Measurements from ENCODE around the gene FLNA.
A peak's percentile ranks its signal among the peaks of the same experiment; 100 is the strongest.
"Not testable (repeated sequence)": the region's sequence is repeated elsewhere in the genome, so short reads cannot be mapped to it uniquely, and the experiment has no call there.

Gene FLNA, protein sequence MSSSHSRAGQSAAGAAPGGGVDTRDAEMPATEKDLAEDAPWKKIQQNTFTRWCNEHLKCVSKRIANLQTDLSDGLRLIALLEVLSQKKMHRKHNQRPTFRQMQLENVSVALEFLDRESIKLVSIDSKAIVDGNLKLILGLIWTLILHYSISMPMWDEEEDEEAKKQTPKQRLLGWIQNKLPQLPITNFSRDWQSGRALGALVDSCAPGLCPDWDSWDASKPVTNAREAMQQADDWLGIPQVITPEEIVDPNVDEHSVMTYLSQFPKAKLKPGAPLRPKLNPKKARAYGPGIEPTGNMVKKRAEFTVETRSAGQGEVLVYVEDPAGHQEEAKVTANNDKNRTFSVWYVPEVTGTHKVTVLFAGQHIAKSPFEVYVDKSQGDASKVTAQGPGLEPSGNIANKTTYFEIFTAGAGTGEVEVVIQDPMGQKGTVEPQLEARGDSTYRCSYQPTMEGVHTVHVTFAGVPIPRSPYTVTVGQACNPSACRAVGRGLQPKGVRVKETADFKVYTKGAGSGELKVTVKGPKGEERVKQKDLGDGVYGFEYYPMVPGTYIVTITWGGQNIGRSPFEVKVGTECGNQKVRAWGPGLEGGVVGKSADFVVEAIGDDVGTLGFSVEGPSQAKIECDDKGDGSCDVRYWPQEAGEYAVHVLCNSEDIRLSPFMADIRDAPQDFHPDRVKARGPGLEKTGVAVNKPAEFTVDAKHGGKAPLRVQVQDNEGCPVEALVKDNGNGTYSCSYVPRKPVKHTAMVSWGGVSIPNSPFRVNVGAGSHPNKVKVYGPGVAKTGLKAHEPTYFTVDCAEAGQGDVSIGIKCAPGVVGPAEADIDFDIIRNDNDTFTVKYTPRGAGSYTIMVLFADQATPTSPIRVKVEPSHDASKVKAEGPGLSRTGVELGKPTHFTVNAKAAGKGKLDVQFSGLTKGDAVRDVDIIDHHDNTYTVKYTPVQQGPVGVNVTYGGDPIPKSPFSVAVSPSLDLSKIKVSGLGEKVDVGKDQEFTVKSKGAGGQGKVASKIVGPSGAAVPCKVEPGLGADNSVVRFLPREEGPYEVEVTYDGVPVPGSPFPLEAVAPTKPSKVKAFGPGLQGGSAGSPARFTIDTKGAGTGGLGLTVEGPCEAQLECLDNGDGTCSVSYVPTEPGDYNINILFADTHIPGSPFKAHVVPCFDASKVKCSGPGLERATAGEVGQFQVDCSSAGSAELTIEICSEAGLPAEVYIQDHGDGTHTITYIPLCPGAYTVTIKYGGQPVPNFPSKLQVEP (N-terminal part only)

DNA sequence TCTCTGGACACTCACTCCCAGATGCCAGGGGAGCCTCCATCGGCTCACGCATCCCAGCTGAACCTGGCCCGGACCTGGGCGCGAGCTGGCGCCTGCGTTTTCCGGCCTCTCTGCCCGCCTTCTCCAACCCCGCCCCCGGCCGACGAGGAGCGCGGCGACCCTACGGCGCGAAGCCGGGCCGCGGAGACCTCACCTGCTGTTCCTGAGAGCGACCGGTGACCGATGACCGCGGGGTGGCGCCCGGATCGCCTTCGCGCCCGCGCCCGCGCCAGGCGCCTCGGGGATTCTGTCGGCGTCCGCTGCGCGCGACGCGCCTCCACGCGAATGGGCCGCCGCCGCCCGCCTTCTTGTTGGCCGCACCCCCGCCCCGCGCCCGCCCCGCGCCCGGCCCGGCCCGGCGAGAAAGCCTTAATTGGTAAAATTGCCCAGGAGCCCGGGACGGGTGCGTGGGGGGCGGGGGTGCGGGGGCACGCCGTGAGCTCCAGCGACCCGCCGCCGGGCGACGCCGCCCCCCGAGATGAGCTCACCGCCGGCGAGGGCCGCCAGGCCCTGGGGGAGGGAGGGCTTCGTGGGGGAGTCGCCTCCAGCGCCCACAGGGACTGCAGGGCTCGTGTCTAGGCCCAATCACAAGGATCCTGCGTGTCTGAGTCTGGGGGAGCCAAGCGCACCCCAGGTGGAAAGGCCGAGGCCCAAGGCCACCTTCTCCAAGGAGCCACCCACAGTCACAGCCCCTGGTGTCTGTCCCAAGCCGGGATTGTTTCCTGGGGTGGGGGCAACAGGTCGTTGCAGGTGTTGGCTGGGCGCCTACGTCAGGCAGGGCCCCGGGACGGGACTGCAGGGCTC, at the start of gene FLNA:
Gene FLNA (minus strand): TSS at position 322 of the 843 bp plus-strand sequence. CDS start 3,389 bp downstream, outside the sequence.
- DNase-seq = no peak

GRCh38 chrX:154420402-154420756, 45.9 kb upstream of the FLNA start:
- DNase-seq = no peak

- DNase-seq = no peak
Measured at GRCh38 chrX:154419688-154420401, 45.4 kb upstream of the FLNA start.

- no peak for DNase-seq
Measured at GRCh38 chrX:154419189-154419588, 44.8 kb upstream of the FLNA start.

GRCh38 chrX:154417157-154417556, 42.7 kb upstream of the FLNA start:
- no peak for DNase-seq

- no peak for DNase-seq
Measured at GRCh38 chrX:154413142-154413541, 38.7 kb upstream of the FLNA start.

- DNase-seq = no peak
Measured at GRCh38 chrX:154412468-154412867, 38.0 kb upstream of the FLNA start.

- DNase-seq = peak; percentile 60
Measured at GRCh38 chrX:154411981-154412340, 37.5 kb upstream of the FLNA start.

GRCh38 chrX:154409222-154409871, 34.9 kb upstream of the FLNA start, which contains the start of gene DNASE1L1:
TSS of gene DNASE1L1 (minus strand) at chrX:154409254. CDS start at chrX:154405568, 3,686 bp downstream.
- peak; percentile 89 for DNase-seq

DNA sequence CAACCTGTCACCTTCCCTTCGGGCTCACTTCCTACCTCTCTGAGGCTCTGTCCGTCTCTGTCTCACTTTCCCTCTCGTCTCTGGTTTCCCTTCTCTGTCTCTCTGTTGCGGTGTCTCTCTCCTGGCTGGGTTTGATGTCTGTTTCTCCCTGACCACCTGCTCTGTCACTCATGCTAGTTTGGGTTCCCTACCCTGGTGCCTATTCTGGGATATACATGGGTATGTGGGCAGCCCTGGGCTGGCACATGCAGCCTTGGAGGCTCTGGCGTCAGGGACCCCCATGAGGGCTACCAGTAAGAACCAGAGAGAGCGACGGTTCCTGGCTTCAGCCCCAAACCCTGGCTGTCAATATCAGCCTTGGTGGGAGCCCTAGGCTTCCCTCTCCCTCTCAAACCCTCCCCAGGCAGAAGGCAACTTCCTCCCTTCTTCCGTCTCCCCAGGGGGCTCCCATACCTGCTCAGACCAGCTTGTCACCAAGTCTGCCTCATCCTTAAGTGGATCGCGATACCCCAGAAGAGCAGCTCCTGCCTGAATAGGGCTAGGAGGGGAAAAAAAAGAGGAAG, 34.3 kb upstream of the FLNA start:
- no peak for DNase-seq

DNA sequence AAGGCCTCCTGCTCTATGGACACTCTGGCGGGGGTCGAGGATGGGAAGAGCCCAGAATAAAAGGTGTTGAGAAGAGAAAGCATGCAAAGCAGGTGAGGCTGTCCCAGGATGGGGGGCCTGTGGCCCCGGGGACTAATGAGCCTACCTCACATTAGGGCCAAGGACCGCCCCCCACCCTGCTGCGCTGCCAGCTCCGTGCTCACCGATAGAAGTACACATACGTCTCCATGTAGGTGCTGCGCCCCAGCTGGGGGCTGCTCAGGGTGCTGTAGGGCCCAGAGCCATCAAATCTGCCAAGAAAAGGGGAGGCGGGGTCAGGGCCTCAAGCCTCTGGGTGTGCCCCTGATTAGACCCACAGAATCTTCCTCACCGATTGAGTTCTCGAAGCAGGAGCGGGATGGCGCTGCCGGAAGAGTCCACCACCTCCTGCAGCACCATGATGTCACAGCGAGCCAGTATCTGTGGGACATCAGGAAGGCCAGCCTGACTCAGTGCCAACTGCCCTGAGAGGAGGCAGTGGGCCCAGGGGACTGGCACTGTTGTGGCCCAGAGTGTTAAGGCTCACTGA, 30.3 kb upstream of the FLNA start:
- DNase-seq = no peak

GRCh38 chrX:154403858-154404257, 29.4 kb upstream of the FLNA start:
- no peak for DNase-seq

DNA sequence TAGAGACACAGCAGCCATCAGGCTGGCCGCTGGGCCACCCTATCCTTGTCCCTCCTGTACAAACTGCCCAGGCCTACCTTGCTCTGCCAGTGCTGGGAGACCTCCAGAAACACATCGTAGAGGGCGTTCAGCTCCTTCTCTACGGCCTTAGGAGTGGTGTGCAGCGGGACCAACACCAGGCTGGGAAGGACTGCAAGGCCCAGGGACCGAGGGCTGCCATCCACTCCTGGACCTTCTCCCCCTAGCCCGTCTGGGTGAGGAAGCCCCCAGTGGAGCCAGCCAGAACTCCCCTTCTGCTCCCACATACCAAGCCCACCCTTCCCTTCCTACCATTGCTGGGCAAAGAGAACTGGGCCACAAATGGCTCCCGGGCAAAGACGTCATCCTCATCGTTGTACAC, 28.8 kb upstream of the FLNA start:
- DNase-seq = no peak

- no peak for DNase-seq
Measured at GRCh38 chrX:154402622-154403127, 28.2 kb upstream of the FLNA start.

DNA sequence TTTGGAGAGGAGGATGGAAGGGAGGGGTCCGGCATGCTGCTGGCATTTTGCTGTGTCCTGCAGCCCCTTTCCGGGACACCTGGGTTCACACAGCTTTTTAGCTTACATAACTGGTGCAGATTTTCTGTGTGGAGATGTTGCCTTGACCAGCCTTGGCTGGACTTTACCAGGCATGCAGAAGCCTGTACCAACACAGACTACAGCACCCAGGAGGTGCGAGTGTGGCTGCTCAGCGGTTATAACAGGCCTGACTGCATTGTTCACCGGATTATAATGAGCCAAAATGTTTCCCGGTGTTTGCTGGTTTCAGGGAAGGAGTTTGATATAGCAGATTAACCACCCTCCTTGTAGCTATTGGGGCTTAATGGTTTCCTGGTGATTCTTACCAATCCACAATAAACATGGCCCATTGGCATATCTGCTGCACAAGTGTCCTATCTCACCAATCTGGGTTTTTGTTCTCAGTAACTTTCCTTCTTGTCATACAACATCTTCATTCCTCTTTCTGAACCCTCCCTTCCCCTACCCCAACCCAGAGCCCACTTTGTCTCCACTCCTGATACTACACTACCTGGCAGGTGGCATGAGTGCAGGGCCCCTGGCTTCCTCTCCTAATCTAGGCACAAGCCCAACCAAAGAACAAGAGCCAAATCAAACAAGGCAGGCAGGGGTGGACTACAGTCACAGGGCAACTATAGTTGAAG, 27.6 kb upstream of the FLNA start:
- DNase-seq = no peak

- DNase-seq = peak; percentile 9
Measured at GRCh38 chrX:154401045-154401799, 26.8 kb upstream of the FLNA start.

- not testable (repeated sequence) for DNase-seq
Measured at GRCh38 chrX:154400369-154400817, 26.0 kb upstream of the FLNA start.
